Lung (tissue), 16 donors: Measurements from ENCODE around the gene NIPBL. TPM values are rescaled to one million over a fixed set of nuclear protein-coding genes. Genes with fewer than 3 reads are reported as not detected.

Experiments
- ATAC-seq: fragments of 200-7000 bp; cut with Tn5 transposase; one replicate; pipeline ENCODE4 v1.9.1; 2020; ENCODE audit warnings: moderate number of reproducible peaks; ENCODE audit not compliant: insufficient read depth, low FRiP score
- DNase-seq, 3 donors: peaks; one replicate each; pipeline ENCODE4 v3.0.0-alpha.2; 2013 to 2017
- H3K27ac ChIP-seq, 2 donors: one replicate each; pipeline ENCODE4 v1.5.1; 2013; ENCODE audit warnings: mild to moderate bottlenecking in 2 of 2, moderate library complexity in 2 of 2, control low read depth in 1 of 2, inconsistent platforms in 1 of 2, low read depth in 1 of 2, low read length in 1 of 2
- H3K27me3 ChIP-seq, 3 donors: one replicate each; pipeline ENCODE4 v1.5.1; 2013; ENCODE audit warnings: low read length in 2 of 3; ENCODE audit not compliant: control insufficient read depth in 3 of 3, insufficient read depth in 3 of 3
- H3K36me3 ChIP-seq, 4 donors: one replicate each; pipeline ENCODE4 v1.5.1; 2013; ENCODE audit warnings: low read length in 4 of 4, mild to moderate bottlenecking in 1 of 4, moderate library complexity in 1 of 4; ENCODE audit not compliant: control insufficient read depth in 4 of 4, insufficient read depth in 4 of 4
- H3K4me1 ChIP-seq, 5 donors: one replicate each; pipeline ENCODE4 v1.5.1; 2013; ENCODE audit warnings: low read length in 5 of 5, mild to moderate bottlenecking in 2 of 5, moderate library complexity in 1 of 5; ENCODE audit not compliant: control insufficient read depth in 5 of 5, insufficient read depth in 5 of 5
- H3K4me3 ChIP-seq: one replicate; pipeline ENCODE4 v1.5.1; 2013; ENCODE audit warnings: mild to moderate bottlenecking, control low read depth, moderate library complexity
- H3K9ac ChIP-seq, 2 donors: one replicate each; pipeline ENCODE4 v1.5.1; 2013; ENCODE audit warnings: low read length in 2 of 2, control low read depth in 1 of 2; ENCODE audit not compliant: insufficient read depth in 1 of 2
- H3K9me3 ChIP-seq, 4 donors: one replicate each; pipeline ENCODE4 v1.5.1; 2013; ENCODE audit warnings: low read length in 3 of 4, mild to moderate bottlenecking in 1 of 4, moderate library complexity in 1 of 4; ENCODE audit not compliant: control insufficient read depth in 4 of 4, insufficient read depth in 3 of 4
- WGBS, 2 donors: extraction: QIAGEN DNeasy Blood & Tissue Kit; methylation state at CpG; one replicate each; pipeline ENCODE4 v1.1.7; 2013; 5-methylcytosine and 5-hydroxymethylcytosine counted together
- long read RNA-seq, 5 donors: transcript quantifications; one replicate each; lab custom pipeline, GENCODE V29; 2026
- polyA plus RNA-seq, 2 donors: library from polyadenylated mRNA; stranded (reverse); fragments of 200-250 nt; gene quantifications; one replicate each; pipeline ENCODE4 v1.2.1, GENCODE V29; 2013
- total RNA-seq, 2 donors: library from RNA; depleted of rRNA in 1 of 2; stranded (reverse); fragments of >200 nt in 1 of 2; gene quantifications; one replicate each; pipeline ENCODE4 v1.2.1, GENCODE V29; 2014 to 2021
- TF ChIP-seq, protein P1 (sequence below): IDR thresholded peaks from 2 replicates; pipeline ENCODE4 v1.5.1; 2012; ENCODE audit warnings: mild to moderate bottlenecking; ENCODE audit errors: control extremely low read depth, extremely low read depth
- donor health status: control.
- donor health status: control.
- donor health status: Bipolar disorder and iron deficiency.
- donor health status: healthy.
- donor health status: DM: yes; HTN: yes; CAD: no.

The NIPBL gene, protein sequence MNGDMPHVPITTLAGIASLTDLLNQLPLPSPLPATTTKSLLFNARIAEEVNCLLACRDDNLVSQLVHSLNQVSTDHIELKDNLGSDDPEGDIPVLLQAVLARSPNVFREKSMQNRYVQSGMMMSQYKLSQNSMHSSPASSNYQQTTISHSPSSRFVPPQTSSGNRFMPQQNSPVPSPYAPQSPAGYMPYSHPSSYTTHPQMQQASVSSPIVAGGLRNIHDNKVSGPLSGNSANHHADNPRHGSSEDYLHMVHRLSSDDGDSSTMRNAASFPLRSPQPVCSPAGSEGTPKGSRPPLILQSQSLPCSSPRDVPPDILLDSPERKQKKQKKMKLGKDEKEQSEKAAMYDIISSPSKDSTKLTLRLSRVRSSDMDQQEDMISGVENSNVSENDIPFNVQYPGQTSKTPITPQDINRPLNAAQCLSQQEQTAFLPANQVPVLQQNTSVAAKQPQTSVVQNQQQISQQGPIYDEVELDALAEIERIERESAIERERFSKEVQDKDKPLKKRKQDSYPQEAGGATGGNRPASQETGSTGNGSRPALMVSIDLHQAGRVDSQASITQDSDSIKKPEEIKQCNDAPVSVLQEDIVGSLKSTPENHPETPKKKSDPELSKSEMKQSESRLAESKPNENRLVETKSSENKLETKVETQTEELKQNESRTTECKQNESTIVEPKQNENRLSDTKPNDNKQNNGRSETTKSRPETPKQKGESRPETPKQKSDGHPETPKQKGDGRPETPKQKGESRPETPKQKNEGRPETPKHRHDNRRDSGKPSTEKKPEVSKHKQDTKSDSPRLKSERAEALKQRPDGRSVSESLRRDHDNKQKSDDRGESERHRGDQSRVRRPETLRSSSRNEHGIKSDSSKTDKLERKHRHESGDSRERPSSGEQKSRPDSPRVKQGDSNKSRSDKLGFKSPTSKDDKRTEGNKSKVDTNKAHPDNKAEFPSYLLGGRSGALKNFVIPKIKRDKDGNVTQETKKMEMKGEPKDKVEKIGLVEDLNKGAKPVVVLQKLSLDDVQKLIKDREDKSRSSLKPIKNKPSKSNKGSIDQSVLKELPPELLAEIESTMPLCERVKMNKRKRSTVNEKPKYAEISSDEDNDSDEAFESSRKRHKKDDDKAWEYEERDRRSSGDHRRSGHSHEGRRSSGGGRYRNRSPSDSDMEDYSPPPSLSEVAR (N-terminal part only)
- total RNA-seq (100 to 1,000 TPM in 1 of 2 donors, 10 to 100 TPM in 1; 49.6 to 124 TPM), polyA plus RNA-seq (10 to 100 TPM; 13.7 to 15.2 TPM)
- long read RNA-seq, donor 1, result 0 reads
- long read RNA-seq, donor 2, partial matches to known transcripts, result 0 of 2 reads
- long read RNA-seq, donor 2, other reads (novel, unspliced or antisense), result 0 of 2 reads
- long read RNA-seq, donor 3, result 0 reads
- long read RNA-seq, donor 4, result 0 reads
- long read RNA-seq, donor 5, partial matches to known transcripts, result 24 of 25 reads
- long read RNA-seq, donor 5, other reads (novel, unspliced or antisense), result 0 of 25 reads

DNA sequence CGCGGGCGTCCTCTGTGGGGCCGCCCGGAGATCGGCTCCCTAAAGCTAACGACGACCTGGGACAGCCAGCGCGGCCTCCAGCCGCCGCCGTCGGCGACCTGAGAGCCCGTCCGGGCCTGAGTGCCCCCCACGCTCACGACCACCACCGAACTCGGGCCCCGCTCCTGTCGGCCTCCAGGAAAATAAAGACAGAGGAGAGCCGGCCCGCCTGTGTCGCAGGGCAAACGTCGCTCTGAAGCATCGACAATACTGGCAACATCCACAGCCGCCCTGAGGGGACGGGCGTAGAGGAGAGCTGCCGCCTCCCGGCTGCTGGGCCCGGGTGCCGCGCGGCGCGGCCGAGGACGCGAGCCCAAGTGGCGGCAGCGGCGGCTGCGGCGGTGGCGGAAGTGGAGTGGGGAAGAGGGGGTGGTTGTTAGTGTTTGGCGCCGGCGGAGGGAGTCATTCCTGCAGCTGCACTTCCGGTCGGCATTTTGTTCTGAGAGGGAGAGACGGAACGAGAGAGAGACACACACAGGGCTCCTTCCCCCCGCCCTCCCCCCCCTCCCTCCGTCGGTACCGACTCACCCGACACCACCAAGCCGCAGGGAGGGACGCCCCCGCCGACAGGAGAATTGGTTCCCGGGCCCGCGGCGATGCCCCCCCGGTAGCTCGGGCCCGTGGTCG lies at the start of gene NIPBL:
Gene NIPBL (plus strand): TSS at position 471 of the 666 bp plus-strand sequence. CDS start 76,928 bp downstream, outside the sequence.
- TF ChIP-seq, protein P1, sequence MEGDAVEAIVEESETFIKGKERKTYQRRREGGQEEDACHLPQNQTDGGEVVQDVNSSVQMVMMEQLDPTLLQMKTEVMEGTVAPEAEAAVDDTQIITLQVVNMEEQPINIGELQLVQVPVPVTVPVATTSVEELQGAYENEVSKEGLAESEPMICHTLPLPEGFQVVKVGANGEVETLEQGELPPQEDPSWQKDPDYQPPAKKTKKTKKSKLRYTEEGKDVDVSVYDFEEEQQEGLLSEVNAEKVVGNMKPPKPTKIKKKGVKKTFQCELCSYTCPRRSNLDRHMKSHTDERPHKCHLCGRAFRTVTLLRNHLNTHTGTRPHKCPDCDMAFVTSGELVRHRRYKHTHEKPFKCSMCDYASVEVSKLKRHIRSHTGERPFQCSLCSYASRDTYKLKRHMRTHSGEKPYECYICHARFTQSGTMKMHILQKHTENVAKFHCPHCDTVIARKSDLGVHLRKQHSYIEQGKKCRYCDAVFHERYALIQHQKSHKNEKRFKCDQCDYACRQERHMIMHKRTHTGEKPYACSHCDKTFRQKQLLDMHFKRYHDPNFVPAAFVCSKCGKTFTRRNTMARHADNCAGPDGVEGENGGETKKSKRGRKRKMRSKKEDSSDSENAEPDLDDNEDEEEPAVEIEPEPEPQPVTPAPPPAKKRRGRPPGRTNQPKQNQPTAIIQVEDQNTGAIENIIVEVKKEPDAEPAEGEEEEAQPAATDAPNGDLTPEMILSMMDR, result no peak
- peak; percentile 94 to 97 (median 96) for DNase-seq
- H3K9me3 ChIP-seq, result no peaks in the 10 kb centered on the region
- H3K9ac ChIP-seq, result peak within 1 kb of the TSS; percentile 91 to 100
- WGBS, 2 donors, result 0 to 1% methylated on average over 60 to 73 of the region's 73 CpGs
- H3K27me3 ChIP-seq, result no peaks in the 10 kb centered on the region
- H3K4me1 ChIP-seq, result peaks cover 0 to 43% (median 6%) of the 10 kb centered on the region in 5 donors
- peak; percentile 84 for ATAC-seq
- peaks cover 0 to 4% (median under 1%) of the 10 kb centered on the region in 4 donors for H3K36me3 ChIP-seq
- H3K27ac ChIP-seq, result peak within 1 kb of the TSS; percentile 96 to 99
- peak within 1 kb of the TSS; percentile 89 for H3K4me3 ChIP-seq

DNA sequence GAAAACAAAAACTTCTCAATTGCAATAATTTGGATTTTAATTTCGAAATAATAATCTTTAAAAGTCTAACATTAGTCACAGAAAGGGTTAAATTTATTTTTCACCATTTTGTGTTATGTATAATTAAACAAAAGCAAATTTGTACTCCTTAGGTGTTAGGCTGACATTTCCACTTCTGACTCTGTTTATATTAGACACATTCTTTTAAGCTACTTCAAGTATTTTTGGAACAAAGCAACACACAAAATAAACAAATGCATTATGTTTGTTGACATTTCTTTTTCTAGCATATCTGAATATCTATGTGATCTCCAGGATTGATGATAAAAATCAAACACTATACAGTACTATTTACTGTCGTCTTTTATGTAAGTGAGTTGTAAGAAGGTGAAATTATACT lies 44.3 kb upstream of the NIPBL start:
- WGBS, 2 donors, result 67 to 83% methylated on average over 2 of the region's 2 CpGs
- H3K4me3 ChIP-seq, result no peak overlapping the region
- no peak for DNase-seq
- no peak for ATAC-seq
- no peaks in the 10 kb centered on the region for H3K27me3 ChIP-seq
- H3K9me3 ChIP-seq, result no peaks in the 10 kb centered on the region
- H3K9ac ChIP-seq, result no peak overlapping the region
- no peak overlapping the region for H3K27ac ChIP-seq
- H3K36me3 ChIP-seq, result no peaks in the 10 kb centered on the region
- TF ChIP-seq, protein P1, result no peak
- no peaks in the 10 kb centered on the region for H3K4me1 ChIP-seq

DNA sequence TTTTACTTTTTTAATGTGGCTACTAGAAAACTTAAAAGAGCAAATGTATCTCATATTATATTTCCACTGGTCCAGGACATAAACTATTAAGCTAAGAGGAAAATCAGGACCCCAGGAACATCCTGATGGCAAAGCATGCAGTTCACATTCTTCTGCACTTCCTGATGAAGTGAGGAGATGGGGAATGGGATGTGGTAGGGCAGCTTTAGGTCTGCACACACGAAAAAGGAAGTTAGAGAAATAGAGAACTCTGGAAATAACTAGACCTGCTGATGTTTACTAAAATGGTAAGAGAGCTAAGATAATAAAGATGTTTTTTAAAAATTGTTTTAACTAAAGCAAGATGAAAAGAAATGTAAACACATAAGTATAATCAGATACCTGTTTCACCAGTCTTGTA lies 39.7 kb upstream of the NIPBL start:
- TF ChIP-seq, protein P1, result no peak
- Histone ChIP-seq H3K27ac (no peak overlapping the region), H3K9ac (no peak overlapping the region), H3K4me3 (no peak overlapping the region), H3K4me1 (no peaks in the 10 kb centered on the region), H3K27me3 (no peaks in the 10 kb centered on the region), H3K9me3 (no peaks in the 10 kb centered on the region), H3K36me3 (no peaks in the 10 kb centered on the region)
- ATAC-seq (no peak), DNase-seq (peak in 1 of 3 donors; percentile 9)
- 7 to 29% methylated on average over 1 of the region's 1 CpG for WGBS, 2 donors
